Skeletal muscle tissue (tissue), 4 donors: ENCODE results near the gene SCEL. TPM values are rescaled to one million over a fixed set of nuclear protein-coding genes. Genes with fewer than 3 reads are reported as not detected.

Experiments
- H3K27ac ChIP-seq: one replicate; pipeline ENCODE4 v1.7.0; 2013; ENCODE audit warnings: mild to moderate bottlenecking, low read depth, low read length, inconsistent platforms
- H3K27me3 ChIP-seq, 3 donors: one replicate each; pipeline ENCODE4 v1.7.0; 2013; ENCODE audit warnings: low read length in 3 of 3; ENCODE audit not compliant: control insufficient read depth in 3 of 3, insufficient read depth in 3 of 3
- H3K36me3 ChIP-seq, 3 donors: one replicate each; pipeline ENCODE4 v1.7.0; 2013; ENCODE audit warnings: low read length in 3 of 3; ENCODE audit not compliant: control insufficient read depth in 3 of 3, insufficient read depth in 3 of 3
- H3K4me1 ChIP-seq, 3 donors: one replicate each; pipeline ENCODE4 v1.7.0; 2013; ENCODE audit warnings: low read length in 3 of 3, mild to moderate bottlenecking in 3 of 3; ENCODE audit not compliant: control insufficient read depth in 3 of 3, insufficient read depth in 3 of 3
- H3K4me3 ChIP-seq, 3 donors: one replicate each; pipeline ENCODE4 v1.7.0; 2013; ENCODE audit warnings: low read length in 3 of 3
- H3K9ac ChIP-seq, 3 donors: one replicate each; pipeline ENCODE4 v1.7.0; 2013; ENCODE audit warnings: low read length in 3 of 3, mild to moderate bottlenecking in 3 of 3, moderate library complexity in 2 of 3, low read depth in 1 of 3
- H3K9me3 ChIP-seq, 3 donors: one replicate each; pipeline ENCODE4 v1.7.0; 2013; ENCODE audit warnings: low read length in 3 of 3; ENCODE audit not compliant: control insufficient read depth in 3 of 3
- total RNA-seq: library from RNA; depleted of rRNA; stranded (reverse); fragments of >200 nt; gene quantifications from one replicate; pipeline ENCODE4 v1.2.3, GENCODE V29; 2014
- donor health status: Osteomylitis.

SCEL gene
- total RNA-seq, 1 donor from 2014 or later, result not detected

GRCh38 chr13:77532983-77533382 is 2.5 kb upstream of the SCEL start:
- Histone ChIP-seq H3K9ac (no peak overlapping the region), H3K36me3 (no peaks in the 10 kb centered on the region), H3K27me3 (no peaks in the 10 kb centered on the region), H3K4me1 (no peaks in the 10 kb centered on the region), H3K9me3 (no peaks in the 10 kb centered on the region), H3K4me3 (no peak overlapping the region), H3K27ac (no peak overlapping the region)

DNA sequence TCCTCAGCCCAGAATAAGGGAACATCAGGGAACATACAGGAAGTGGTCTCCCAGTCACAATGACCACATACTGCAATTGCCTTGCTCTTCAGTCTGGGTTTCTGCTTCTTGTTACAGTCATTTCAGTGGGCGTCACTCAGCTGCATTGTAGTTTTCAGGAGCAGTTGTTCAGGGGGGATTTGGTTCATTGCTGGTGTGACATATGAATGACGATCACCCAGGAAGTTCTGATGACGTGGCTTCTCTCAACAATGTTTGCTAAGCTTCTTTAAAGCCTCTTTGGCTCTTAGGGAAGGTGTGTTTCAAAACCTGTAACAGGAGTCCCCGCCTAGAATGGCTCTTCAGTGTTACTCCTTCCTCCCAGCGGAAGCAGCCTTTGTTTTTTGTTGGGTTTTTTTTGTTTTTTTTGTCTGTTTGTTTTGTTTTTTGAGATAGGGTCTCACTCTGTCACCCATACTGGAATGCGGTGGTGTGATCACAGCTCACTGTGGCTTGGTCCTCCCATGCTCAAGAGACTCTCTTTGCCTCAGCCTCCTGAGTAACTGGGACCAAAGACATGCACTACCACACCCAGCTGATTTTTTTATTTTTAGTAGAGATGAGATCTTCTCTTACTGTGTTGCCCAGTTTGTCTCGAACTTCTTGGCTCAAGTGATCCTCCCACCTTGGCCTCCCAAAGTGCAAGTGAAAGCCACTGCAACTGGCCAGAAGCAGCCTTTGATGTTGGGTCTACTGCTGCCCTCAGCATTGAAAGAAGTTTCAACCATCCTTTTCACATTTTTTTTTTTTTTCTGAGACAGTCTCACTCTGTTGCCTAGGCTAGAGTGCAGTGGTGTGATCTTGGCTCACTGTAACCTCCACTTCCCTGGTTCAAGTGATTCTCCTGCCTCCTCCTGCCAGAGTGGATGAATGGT is 1.4 kb upstream of the SCEL start:
- Histone ChIP-seq H3K4me3 (no peak overlapping the region), H3K9ac (no peak overlapping the region), H3K36me3 (no peaks in the 10 kb centered on the region), H3K9me3 (no peaks in the 10 kb centered on the region), H3K27me3 (no peaks in the 10 kb centered on the region), H3K4me1 (no peaks in the 10 kb centered on the region), H3K27ac (no peak overlapping the region)

- H3K36me3 ChIP-seq, result no peaks in the 10 kb centered on the region
Observed at GRCh38 chr13:77536358-77536757, 852 bp downstream of the SCEL start.

DNA sequence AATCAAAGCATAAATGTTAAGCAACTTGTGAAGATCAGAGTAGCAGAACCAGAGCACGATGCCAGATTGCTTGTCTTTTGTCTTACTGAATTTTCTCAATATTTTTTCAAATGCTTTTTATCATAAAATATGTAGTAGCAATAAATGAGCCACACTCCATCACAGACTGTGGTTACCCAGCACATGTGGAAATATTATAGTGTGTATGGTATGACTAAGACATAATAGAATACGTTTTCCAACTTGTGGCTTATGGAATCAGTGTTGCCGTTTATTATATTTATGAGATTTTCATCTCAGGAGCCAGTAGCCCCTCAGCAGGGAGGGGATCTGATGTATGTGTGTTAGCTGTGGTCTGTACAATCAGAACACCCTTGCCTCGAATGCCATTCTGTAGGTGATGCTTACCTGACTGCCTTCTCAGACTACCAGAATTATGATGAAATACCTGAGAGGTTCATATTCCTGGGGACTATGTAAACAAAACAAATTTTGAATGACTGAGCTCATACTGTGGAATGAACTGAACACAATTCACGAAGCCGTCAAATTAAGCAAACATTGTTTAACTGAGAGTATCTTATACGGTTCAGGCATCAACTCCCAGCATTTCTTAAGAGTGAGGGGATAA is 1.9 kb downstream of the SCEL start:
- no peak overlapping the region for H3K4me3 ChIP-seq
- H3K27ac ChIP-seq, result no peak overlapping the region
- H3K4me1 ChIP-seq, result no peaks in the 10 kb centered on the region
- H3K9me3 ChIP-seq, result no peaks in the 10 kb centered on the region
- no peak overlapping the region for H3K9ac ChIP-seq
- no peaks in the 10 kb centered on the region for H3K36me3 ChIP-seq
- no peaks in the 10 kb centered on the region for H3K27me3 ChIP-seq

More at GRCh38 chr13:77536358-77536757, 852 bp downstream of the SCEL start:
- Histone ChIP-seq H3K4me3 (no peak overlapping the region), H3K4me1 (no peaks in the 10 kb centered on the region), H3K9ac (no peak overlapping the region), H3K9me3 (no peaks in the 10 kb centered on the region), H3K27me3 (no peaks in the 10 kb centered on the region), H3K27ac (no peak overlapping the region)

DNA sequence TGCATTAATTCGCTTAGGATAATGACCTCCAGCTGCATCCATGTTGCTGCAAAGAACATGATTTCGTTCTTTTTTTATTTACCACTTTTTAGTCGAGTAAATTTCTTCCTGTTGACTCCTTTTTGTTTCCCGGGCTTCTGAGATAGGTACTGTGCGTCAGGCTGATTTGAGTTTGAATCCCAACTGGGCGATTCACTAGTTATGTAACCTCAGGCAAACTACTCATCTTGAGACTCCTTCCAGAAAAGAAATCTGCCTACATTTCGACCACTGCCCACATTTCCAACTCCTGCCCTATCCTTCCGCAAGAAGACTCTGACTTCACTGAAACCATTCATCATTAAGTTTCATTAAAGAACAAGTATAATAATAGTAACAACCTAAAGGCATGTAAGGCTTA is 8.2 kb downstream of the SCEL start:
- no peak overlapping the region for H3K27ac ChIP-seq
- H3K4me1 ChIP-seq, result peaks cover 0 to 5% (median 0%) of the 10 kb centered on the region in 3 donors
- H3K9ac ChIP-seq, result no peak overlapping the region
- no peak overlapping the region for H3K4me3 ChIP-seq
- no peaks in the 10 kb centered on the region for H3K9me3 ChIP-seq
- no peaks in the 10 kb centered on the region for H3K36me3 ChIP-seq
- no peaks in the 10 kb centered on the region for H3K27me3 ChIP-seq

- Histone ChIP-seq H3K9ac (no peak overlapping the region), H3K27me3 (no peaks in the 10 kb centered on the region), H3K36me3 (no peaks in the 10 kb centered on the region), H3K4me1 (peaks cover 0 to 5% (median 0%) of the 10 kb centered on the region in 3 donors), H3K27ac (no peak overlapping the region), H3K9me3 (no peaks in the 10 kb centered on the region), H3K4me3 (no peak overlapping the region)
Observed at GRCh38 chr13:77544355-77544754, 8.8 kb downstream of the SCEL start.

- no peak overlapping the region for H3K9ac ChIP-seq
- no peak overlapping the region for H3K27ac ChIP-seq
- peaks cover 0 to 5% (median 0%) of the 10 kb centered on the region in 3 donors for H3K4me1 ChIP-seq
- H3K27me3 ChIP-seq, result no peaks in the 10 kb centered on the region
- H3K36me3 ChIP-seq, result no peaks in the 10 kb centered on the region
- no peaks in the 10 kb centered on the region for H3K9me3 ChIP-seq
- H3K4me3 ChIP-seq, result no peak overlapping the region
Observed at GRCh38 chr13:77544758-77545338, 9.3 kb downstream of the SCEL start.

- H3K27ac ChIP-seq, result no peak overlapping the region
- H3K9me3 ChIP-seq, result no peaks in the 10 kb centered on the region
- no peak overlapping the region for H3K9ac ChIP-seq
Observed at GRCh38 chr13:77545626-77546412, 10.3 kb downstream of the SCEL start.

GRCh38 chr13:77548095-77548494 is 12.6 kb downstream of the SCEL start:
- no peak overlapping the region for H3K27ac ChIP-seq
- H3K4me1 ChIP-seq, result peaks cover 0 to 5% (median 0%) of the 10 kb centered on the region in 3 donors
- H3K9ac ChIP-seq, result no peak overlapping the region
- H3K27me3 ChIP-seq, result no peaks in the 10 kb centered on the region
- no peak overlapping the region for H3K4me3 ChIP-seq
- H3K36me3 ChIP-seq, result no peaks in the 10 kb centered on the region
- H3K9me3 ChIP-seq, result no peaks in the 10 kb centered on the region

More at GRCh38 chr13:77545626-77546412, 10.3 kb downstream of the SCEL start:
- Histone ChIP-seq H3K4me1 (peaks cover 0 to 5% (median 0%) of the 10 kb centered on the region in 3 donors), H3K27me3 (no peaks in the 10 kb centered on the region), H3K4me3 (no peak overlapping the region), H3K36me3 (no peaks in the 10 kb centered on the region)
